HL-60 (cell line): ENCODE data around the gene TMEM37.

Experiments used
- CTCF ChIP-seq: IDR thresholded peaks from one replicate; pipeline ENCODE4 v1.5.1; 2011; ENCODE audit warnings: low read length, control low read depth, inconsistent platforms; ENCODE audit not compliant: insufficient read depth
- GABPA ChIP-seq: IDR thresholded peaks from 2 replicates; pipeline ENCODE4 v1.6.1; 2012; ENCODE audit warnings: low read depth
- POLR2AphosphoS5 ChIP-seq: IDR thresholded peaks from 2 replicates; pipeline ENCODE4 v1.6.1; 2012; ENCODE audit warnings: low read depth
- REST ChIP-seq: IDR thresholded peaks from 2 replicates; pipeline ENCODE4 v1.6.1; 2012; ENCODE audit warnings: low read depth; ENCODE audit not compliant: insufficient replicate concordance
- SPI1 ChIP-seq: IDR thresholded peaks from 2 replicates; pipeline ENCODE4 v1.6.1; 2012; ENCODE audit warnings: low read depth, mild to moderate bottlenecking, borderline replicate concordance

GRCh38 chr2:119441376-119442225, 9.9 kb downstream of the TMEM37 start:
- no peak for TF ChIP-seq CTCF
- TF ChIP-seq POLR2AphosphoS5 = no peak
- TF ChIP-seq GABPA = no peak
- TF ChIP-seq REST = no peak
- no peak for TF ChIP-seq SPI1
